AG09309 (cell line): ENCODE data around the gene MCRS1.

Experiments
- DNase-seq: peaks from one replicate; pipeline ENCODE4 v3.0.0-alpha.2; 2010; ENCODE audit warnings: low read depth
- H3K4me3 ChIP-seq: 2 replicates; pipeline ENCODE4 v1.5.1; 2011; ENCODE audit warnings: mild to moderate bottlenecking, low read depth, low read length, moderate library complexity; ENCODE audit not compliant: control insufficient read depth
- TF ChIP-seq, protein P1 (sequence below): IDR thresholded peaks from 2 replicates; pipeline ENCODE4 v1.5.1; 2011; ENCODE audit warnings: mild to moderate bottlenecking, low read depth, low read length, inconsistent platforms; ENCODE audit not compliant: insufficient read depth, control insufficient read depth; ENCODE audit errors: missing control alignments

Gene MCRS1

DNA sequence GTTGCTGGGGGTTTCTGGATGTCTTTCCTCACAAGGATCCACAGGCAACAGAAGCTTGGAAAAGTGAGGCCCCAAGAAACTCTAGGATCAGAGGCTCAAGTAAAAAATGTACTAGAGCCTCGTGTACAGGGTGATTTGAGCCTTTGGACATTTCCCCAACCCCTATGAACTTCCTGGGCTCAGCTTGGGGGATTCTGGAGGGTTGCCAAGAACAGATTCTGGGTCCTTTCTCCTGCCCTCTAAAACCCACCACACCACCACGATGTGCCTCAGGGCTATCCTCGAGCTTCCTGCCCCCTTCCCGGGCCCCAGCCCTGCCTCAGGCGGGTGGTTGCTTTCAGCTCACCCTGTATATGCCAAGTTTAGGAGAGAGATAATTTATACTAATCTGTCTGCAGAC is 36.9 kb upstream of the MCRS1 start:
- H3K4me3 ChIP-seq = no peak overlapping the region
- TF ChIP-seq, protein P1, sequence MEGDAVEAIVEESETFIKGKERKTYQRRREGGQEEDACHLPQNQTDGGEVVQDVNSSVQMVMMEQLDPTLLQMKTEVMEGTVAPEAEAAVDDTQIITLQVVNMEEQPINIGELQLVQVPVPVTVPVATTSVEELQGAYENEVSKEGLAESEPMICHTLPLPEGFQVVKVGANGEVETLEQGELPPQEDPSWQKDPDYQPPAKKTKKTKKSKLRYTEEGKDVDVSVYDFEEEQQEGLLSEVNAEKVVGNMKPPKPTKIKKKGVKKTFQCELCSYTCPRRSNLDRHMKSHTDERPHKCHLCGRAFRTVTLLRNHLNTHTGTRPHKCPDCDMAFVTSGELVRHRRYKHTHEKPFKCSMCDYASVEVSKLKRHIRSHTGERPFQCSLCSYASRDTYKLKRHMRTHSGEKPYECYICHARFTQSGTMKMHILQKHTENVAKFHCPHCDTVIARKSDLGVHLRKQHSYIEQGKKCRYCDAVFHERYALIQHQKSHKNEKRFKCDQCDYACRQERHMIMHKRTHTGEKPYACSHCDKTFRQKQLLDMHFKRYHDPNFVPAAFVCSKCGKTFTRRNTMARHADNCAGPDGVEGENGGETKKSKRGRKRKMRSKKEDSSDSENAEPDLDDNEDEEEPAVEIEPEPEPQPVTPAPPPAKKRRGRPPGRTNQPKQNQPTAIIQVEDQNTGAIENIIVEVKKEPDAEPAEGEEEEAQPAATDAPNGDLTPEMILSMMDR = no peak
- DNase-seq = no peak

DNA sequence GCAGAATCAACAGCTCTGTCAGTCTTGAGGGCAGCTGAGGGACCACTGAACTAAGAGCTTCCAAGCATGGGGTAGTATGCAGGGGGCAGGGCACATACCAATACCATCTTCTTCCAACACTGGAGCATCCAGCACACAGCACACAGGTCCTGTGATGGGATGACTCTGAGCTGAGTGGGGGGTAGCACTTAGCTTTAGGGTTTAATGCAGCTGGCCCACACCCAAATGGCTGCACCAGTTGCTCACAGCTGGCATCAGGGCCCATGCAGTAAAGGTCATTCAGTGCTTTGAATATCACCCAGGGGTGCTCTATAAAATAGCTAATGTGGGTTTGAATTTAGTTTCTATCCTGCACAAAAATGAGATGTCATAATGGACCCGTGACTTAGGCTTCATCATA is 35.8 kb upstream of the MCRS1 start:
- TF ChIP-seq, protein P1 = no peak
- no peak for DNase-seq
- H3K4me3 ChIP-seq = no peak overlapping the region

DNA sequence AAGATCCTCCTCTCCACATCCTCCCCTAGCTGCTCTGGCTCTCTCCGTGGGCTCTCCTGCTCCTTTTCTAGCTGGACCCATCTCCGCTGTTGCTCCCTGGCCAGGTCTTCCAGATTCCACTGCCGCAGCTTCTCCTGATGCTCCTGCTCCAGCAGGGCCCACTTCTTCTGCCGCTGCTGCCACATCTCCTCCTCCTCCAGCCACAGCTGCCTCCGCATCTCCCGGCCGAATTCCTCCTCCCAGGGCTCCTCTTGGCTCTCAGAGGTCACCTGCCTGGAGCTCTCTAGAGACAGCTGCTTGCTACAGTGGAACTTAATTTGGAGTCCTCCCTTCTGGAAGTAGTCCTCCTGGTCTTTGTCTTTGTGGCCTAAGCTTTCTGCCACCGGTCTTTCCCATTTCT is 32.0 kb upstream of the MCRS1 start:
- TF ChIP-seq, protein P1 = no peak
- DNase-seq = no peak

DNA sequence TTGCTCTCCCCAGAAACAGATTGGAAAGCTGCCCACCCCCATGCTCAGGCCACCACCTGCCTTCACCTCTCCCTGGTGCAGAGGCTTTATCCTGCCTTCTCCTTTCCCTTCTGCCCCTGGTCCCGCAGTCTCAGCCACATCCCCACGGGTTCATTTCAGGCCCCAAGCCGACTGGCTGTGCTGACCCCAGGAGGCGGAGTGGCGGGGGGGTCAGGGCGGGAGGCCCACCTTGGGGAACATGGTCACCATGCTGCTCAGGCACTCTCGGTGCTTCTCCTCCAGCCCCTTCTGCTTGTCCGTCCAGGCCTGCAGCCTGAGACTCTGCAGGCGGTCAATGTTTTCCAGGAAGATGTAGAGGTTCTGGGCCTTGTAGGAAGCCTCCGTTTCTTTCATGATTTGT is 30.6 kb upstream of the MCRS1 start:
- no peak overlapping the region for H3K4me3 ChIP-seq
- TF ChIP-seq, protein P1 = no peak
- no peak for DNase-seq

More for the DNA sequence above, 32.0 kb upstream of the MCRS1 start:
- H3K4me3 ChIP-seq = no peak overlapping the region

DNA sequence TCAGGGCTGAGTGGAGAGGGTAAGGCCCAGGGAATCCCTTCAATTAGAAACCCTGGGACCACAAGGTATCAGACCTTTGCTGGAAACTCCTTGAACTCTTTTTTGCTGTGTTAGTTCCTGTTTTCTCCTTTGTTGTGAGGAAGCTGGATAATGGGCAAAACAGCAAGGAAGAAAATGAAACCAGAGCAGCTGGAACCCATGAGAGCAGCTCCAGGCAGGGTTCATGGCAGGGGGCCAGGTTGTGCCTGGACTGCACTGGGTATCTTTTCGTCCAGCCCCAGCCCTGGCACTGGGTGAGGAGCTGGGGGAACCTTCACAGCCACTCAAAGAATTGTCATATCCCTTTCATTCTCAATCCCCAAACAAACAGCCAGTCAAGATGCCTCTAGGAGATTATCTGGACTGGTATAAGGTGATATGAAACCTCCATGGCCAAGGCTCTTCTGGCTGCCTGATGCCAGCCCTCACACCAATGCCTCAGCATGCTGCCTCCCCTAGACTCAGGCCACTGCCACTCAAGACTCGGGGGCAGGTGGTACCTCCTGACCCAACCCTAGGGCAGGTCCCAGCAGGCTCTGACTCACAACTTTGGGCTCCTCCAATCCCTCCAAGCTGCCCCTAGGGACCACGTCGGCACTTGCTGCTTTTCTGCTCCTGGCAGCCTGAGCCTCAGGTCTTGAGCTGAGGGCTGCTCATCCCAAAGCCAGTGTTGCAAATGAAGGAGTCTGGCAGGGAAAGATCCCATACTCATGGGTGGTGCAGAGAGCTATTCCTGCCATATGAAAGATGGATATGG is 21.0 kb upstream of the MCRS1 start:
- TF ChIP-seq, protein P1 = no peak
- no peak for DNase-seq
- H3K4me3 ChIP-seq = no peak overlapping the region

DNA sequence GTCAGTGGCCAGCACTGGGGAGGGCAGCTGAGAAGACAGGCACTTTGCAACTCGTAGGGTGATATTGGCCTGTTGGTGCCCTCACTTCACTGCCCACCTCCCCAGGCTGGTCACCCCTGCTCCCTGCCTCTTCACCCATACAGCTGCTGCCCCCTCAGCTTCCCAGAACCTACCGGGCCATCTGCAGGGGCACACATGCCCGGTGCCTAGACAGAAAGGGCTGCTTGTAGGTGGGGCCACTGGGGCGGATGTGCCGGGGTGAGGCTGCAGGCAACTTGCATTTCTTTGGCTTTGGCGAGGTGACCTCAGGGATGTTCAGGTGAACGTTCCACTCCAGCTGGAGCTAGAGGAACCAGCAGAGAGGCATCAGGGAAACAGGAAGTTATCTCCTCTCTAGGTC is 20.3 kb upstream of the MCRS1 start:
- TF ChIP-seq, protein P1 = no peak
- DNase-seq = no peak
- H3K4me3 ChIP-seq = no peak overlapping the region
